ENCODE measurements around the gene PTK6. TPM values are rescaled to one million over a fixed set of nuclear protein-coding genes. Genes with fewer than 3 reads are reported as not detected.

Gene PTK6
- total RNA-seq, 1 donor from 2014 or later = 0.12 TPM

DNA sequence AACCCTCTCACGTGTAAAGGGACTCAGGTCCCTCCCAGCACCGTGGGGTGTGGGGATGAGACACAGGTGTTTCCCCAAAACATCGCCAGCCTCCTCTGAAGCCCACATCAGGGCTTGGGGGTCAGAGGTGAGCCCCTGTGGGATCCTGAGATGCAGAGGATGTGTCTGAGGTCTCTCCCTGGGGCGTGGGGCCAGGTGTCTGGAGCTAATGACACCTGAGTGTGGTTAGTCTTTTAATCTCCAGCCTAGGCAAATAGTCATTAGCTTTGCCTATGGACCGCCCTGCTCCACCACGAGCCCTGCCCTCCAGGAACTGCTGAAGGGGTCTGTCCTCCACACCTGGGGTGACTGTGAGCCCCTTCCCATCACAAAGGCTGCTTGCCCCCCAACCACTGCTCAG, 8.6 kb upstream of the PTK6 start:
- Mint-ChIP-seq H3K27ac (no peak overlapping the region), H3K9me3 (no peaks in the 10 kb centered on the region), H3K4me3 (no peak overlapping the region)

DNA sequence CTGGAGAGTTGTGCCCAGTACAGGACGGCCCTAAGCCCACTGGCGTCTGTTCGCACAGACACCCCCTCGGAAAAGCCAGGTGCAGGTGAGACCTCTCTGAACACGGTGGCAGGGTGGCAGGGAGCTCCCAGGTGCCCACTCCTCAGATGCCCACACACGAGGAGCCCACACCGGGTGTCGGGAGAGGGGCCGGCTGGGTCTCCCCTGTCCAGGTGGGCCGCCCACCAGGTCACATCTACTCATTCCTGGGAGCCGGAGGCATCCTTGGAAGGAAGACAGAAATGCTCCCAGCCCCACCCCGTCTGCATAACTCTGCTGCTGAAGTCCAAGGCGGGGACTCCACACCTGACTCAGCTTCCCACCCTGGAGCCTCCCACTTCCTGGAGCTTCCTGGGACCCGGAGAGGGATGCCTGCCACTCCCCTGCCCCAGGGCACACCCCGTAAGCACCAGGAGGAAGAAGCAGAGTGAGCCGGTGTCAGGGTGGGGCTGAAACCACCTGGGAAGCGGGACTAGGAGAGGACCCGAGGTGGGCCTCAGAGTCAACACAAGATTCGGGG, 7.9 kb upstream of the PTK6 start:
- H3K4me3 Mint-ChIP-seq = no peak overlapping the region
- no peaks in the 10 kb centered on the region for H3K9me3 Mint-ChIP-seq
- no peak overlapping the region for H3K27ac Mint-ChIP-seq
- DNase-seq (ENCODE audit: extremely low spot score, unreplicated experiment) = no peak
- H3K4me1 Mint-ChIP-seq (ENCODE audit: unreplicated experiment) = peaks cover 4% of the 10 kb centered on the region
- H3K36me3 Mint-ChIP-seq = no peaks in the 10 kb centered on the region
- H3K27me3 Mint-ChIP-seq = peaks cover 3% of the 10 kb centered on the region
- TF ChIP-seq, protein P1, sequence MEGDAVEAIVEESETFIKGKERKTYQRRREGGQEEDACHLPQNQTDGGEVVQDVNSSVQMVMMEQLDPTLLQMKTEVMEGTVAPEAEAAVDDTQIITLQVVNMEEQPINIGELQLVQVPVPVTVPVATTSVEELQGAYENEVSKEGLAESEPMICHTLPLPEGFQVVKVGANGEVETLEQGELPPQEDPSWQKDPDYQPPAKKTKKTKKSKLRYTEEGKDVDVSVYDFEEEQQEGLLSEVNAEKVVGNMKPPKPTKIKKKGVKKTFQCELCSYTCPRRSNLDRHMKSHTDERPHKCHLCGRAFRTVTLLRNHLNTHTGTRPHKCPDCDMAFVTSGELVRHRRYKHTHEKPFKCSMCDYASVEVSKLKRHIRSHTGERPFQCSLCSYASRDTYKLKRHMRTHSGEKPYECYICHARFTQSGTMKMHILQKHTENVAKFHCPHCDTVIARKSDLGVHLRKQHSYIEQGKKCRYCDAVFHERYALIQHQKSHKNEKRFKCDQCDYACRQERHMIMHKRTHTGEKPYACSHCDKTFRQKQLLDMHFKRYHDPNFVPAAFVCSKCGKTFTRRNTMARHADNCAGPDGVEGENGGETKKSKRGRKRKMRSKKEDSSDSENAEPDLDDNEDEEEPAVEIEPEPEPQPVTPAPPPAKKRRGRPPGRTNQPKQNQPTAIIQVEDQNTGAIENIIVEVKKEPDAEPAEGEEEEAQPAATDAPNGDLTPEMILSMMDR (conservative IDR thresholded peaks at IDR 0.05) = no peak

More for the DNA sequence above, 8.6 kb upstream of the PTK6 start:
- Mint-ChIP-seq H3K27me3 (peaks cover 3% of the 10 kb centered on the region), H3K36me3 (no peaks in the 10 kb centered on the region), H3K4me1 (ENCODE audit: unreplicated experiment) (peaks cover 4% of the 10 kb centered on the region)
- TF ChIP-seq, protein P1 (conservative IDR thresholded peaks at IDR 0.05) = no peak
- DNase-seq (ENCODE audit: extremely low spot score, unreplicated experiment) = no peak

DNA sequence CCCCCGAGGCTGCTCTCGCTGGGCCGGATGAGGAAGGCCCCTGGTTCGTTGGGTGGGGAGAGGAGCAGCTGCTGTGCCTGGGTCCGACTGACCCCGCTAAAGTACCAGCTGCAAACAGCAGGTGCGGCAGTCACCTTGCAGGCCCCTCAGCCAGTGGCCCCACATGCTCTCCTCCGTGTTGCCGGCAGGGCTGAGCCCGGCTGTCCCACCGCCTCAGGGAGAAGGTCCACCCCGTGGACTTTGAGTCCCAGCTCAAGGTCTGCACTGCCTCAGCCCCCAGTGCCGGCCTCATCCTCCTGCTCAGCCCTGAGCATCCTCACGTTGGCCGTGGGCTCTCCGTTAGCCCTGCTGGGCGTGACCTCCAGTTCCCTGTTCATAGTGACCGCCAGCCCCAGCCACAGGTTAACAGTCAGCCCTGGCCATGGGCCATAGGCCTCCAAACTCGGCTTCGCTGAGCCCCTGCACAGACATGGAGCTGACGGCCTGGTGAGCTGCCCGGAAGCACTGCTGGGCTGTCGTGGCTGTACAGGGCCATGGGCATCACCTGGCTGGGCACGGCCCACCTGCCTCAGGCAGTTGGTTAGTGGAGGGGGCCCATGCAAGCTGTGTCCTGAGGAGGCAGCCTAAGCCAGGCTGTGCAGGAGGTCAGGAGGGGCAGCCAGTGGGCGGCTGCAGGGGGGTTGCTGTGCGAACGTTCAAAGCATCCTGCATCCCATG, 7.2 kb upstream of the PTK6 start:
- no peak overlapping the region for H3K27ac Mint-ChIP-seq
- DNase-seq (ENCODE audit: extremely low spot score, unreplicated experiment) = no peak
- H3K27me3 Mint-ChIP-seq = peaks cover 3% of the 10 kb centered on the region
- no peaks in the 10 kb centered on the region for H3K9me3 Mint-ChIP-seq
- H3K4me1 Mint-ChIP-seq (ENCODE audit: unreplicated experiment) = peaks cover 4% of the 10 kb centered on the region
- TF ChIP-seq, protein P1 (conservative IDR thresholded peaks at IDR 0.05) = no peak
- H3K36me3 Mint-ChIP-seq = no peaks in the 10 kb centered on the region
- no peak overlapping the region for H3K4me3 Mint-ChIP-seq

DNA sequence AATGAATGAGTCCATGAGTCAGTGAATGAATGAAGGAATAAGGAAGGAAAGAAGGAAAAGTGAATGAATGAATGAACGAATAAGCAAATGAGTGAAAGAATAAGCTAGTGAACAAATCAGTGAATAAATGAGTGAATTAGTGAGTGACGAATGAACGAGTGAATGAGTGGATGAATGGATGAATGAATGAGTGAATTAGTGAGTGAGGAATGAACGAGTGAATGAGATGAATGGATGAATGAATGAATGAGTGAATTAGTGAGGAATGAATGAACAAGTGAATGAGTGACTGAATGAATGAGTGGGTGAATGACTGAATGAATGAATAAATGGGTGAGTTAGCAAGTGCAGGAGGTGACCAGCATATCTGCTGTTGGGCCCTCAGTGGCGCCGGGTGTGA, 6.6 kb upstream of the PTK6 start:
- Mint-ChIP-seq H3K9me3 (no peaks in the 10 kb centered on the region), H3K36me3 (no peaks in the 10 kb centered on the region), H3K4me3 (no peak overlapping the region), H3K27ac (no peak overlapping the region), H3K4me1 (ENCODE audit: unreplicated experiment) (peaks cover 4% of the 10 kb centered on the region), H3K27me3 (peaks cover 3% of the 10 kb centered on the region)
- TF ChIP-seq, protein P1 (conservative IDR thresholded peaks at IDR 0.05) = no peak
- no peak for DNase-seq (ENCODE audit: extremely low spot score, unreplicated experiment)

DNA sequence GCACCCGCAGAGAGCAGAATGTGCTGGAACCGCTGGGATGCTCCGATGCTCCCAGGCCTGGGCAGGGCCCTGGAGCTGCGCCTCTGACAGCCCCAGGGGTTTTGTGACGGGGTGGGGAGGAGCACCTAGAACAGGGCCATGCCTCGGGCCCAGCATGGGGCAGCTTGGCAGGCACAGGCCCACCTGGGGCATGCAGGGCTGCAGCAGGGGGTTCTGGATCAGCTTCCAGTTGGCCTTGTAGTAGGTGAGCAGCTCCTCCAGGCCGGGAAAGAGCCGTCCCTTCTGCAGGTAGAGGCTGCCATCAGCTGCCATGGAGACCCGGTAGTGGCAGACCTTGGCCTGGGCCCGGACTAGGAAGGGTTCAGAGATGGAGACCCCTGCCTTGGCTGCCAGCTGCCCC, 6.0 kb upstream of the PTK6 start:
- no peaks in the 10 kb centered on the region for H3K9me3 Mint-ChIP-seq

More for the DNA sequence above, 6.0 kb upstream of the PTK6 start:
- Mint-ChIP-seq H3K4me1 (ENCODE audit: unreplicated experiment) (peaks cover 4% of the 10 kb centered on the region), H3K36me3 (no peaks in the 10 kb centered on the region), H3K27me3 (peaks cover 3% of the 10 kb centered on the region), H3K27ac (no peak overlapping the region), H3K4me3 (no peak overlapping the region)
- TF ChIP-seq, protein P1 (conservative IDR thresholded peaks at IDR 0.05) = no peak
- no peak for DNase-seq (ENCODE audit: extremely low spot score, unreplicated experiment)
